Neural cell (in vitro differentiated cells): Measurements from ENCODE around the gene EXOC6B. TPM values are rescaled to one million over a fixed set of nuclear protein-coding genes. Genes with fewer than 3 reads are reported as not detected.

Source experiments
- H2AFZ ChIP-seq: fragments of 200-600, 300-800 bp; sonication (generic), shearing (Covaris generic); 2 replicates; pipeline ENCODE4 v1.6.0; 2014; ENCODE audit warnings: low read depth, mild to moderate bottlenecking, antibody characterized with exemption, low read length, moderate library complexity
- H3F3A ChIP-seq: fragments of 200-600 bp; shearing (Covaris generic); 2 replicates; pipeline ENCODE4 v1.6.1; 2016; ENCODE audit warnings: mild to moderate bottlenecking, moderate library complexity, mixed read lengths, antibody characterized with exemption, low read length; ENCODE audit not compliant: insufficient read depth, poor library complexity, severe bottlenecking
- H3K27ac ChIP-seq: fragments of 200-600, 300-800 bp; sonication (generic), shearing (Covaris generic); 2 replicates; pipeline ENCODE4 v1.5.1; 2014; ENCODE audit warnings: mild to moderate bottlenecking, low read length, moderate library complexity
- H3K27me3 ChIP-seq: fragments of 300-800, 200-600 bp; sonication (generic), shearing (Covaris generic); 2 replicates; pipeline ENCODE4 v1.6.0; 2014; ENCODE audit warnings: mild to moderate bottlenecking, low read depth, low read length, moderate library complexity; ENCODE audit not compliant: insufficient read depth
- H3K36me3 ChIP-seq: fragments of 300-800, 200-600 bp; sonication (generic), shearing (Covaris generic); 2 replicates; pipeline ENCODE4 v1.5.1; 2014; ENCODE audit warnings: mild to moderate bottlenecking, antibody characterized with exemption, low read length, moderate library complexity; ENCODE audit not compliant: insufficient read depth
- H3K4me2 ChIP-seq: fragments of 300-800, 200-600 bp; sonication (generic), shearing (Covaris generic); 2 replicates; pipeline ENCODE4 v1.6.0; 2014; ENCODE audit warnings: mild to moderate bottlenecking, low read length
- H3K4me3 ChIP-seq: fragments of 300-800, 200-600 bp; sonication (generic), shearing (Covaris generic); 2 replicates; pipeline ENCODE4 v1.5.1; 2014; ENCODE audit warnings: mild to moderate bottlenecking, low read length, moderate library complexity
- H3K79me2 ChIP-seq: fragments of 200-600 bp; shearing (Covaris generic); replicated peaks from 2 replicates; pipeline ENCODE4 v1.6.0; 2014; ENCODE audit warnings: mild to moderate bottlenecking, low read length, moderate library complexity; ENCODE audit not compliant: insufficient read depth
- H3K9ac ChIP-seq: fragments of 300-800, 200-600 bp; sonication (generic), shearing (Covaris generic); 2 replicates; pipeline ENCODE4 v1.6.1; 2016; ENCODE audit warnings: mild to moderate bottlenecking, low read length, mixed read lengths
- H3K9me2 ChIP-seq: fragments of 200-600 bp; shearing (Covaris generic); 2 replicates; pipeline ENCODE4 v1.6.1; 2016; ENCODE audit warnings: mild to moderate bottlenecking, low read length, mixed read lengths; ENCODE audit not compliant: insufficient read depth
- H3K9me3 ChIP-seq: fragments of 200-600, 300-800 bp; sonication (generic), shearing (Covaris generic); 2 replicates; pipeline ENCODE4 v1.6.1; 2016; ENCODE audit warnings: mild to moderate bottlenecking, mixed run types, low read length, moderate library complexity, mixed read lengths
- H4K20me1 ChIP-seq: fragments of 200-600 bp; shearing (Covaris generic); 2 replicates; pipeline ENCODE4 v1.6.1; 2016; ENCODE audit warnings: mild to moderate bottlenecking, mixed run types; ENCODE audit not compliant: insufficient read depth
- CTCF ChIP-seq: fragments of 450-650 bp; IDR thresholded peaks from 2 replicates; pipeline ENCODE4 v1.5.1; 2014; ENCODE audit warnings: antibody characterized with exemption, mild to moderate bottlenecking, moderate library complexity; ENCODE audit not compliant: poor library complexity, severe bottlenecking
- EP300 ChIP-seq: fragments of 450-650 bp; conservative IDR thresholded peaks from 2 replicates; pipeline ENCODE4 v1.6.1; 2014; ENCODE audit warnings: antibody characterized with exemption, mild to moderate bottlenecking, moderate library complexity; ENCODE audit not compliant: poor library complexity, severe bottlenecking
- EZH2 ChIP-seq: fragments of 200-600, 300-800 bp; shearing (Covaris generic), sonication (generic); IDR thresholded peaks from 2 replicates; pipeline ENCODE4 v1.6.1; 2014; ENCODE audit warnings: antibody characterized with exemption, low read length, borderline replicate concordance, mild to moderate bottlenecking; ENCODE audit not compliant: insufficient read depth, poor library complexity, severe bottlenecking
- MXI1 ChIP-seq: fragments of 450-650 bp; conservative IDR thresholded peaks from 2 replicates; pipeline ENCODE4 v1.6.1; 2014; ENCODE audit warnings: antibody characterized with exemption, mild to moderate bottlenecking; ENCODE audit not compliant: poor library complexity, severe bottlenecking
- POLR2AphosphoS5 ChIP-seq: IDR thresholded peaks from 2 replicates; pipeline ENCODE4 v1.6.1; 2012
- RAD21 ChIP-seq: fragments of 450-650 bp; conservative IDR thresholded peaks from 2 replicates; pipeline ENCODE4 v1.6.1; 2014; ENCODE audit warnings: antibody characterized with exemption, mild to moderate bottlenecking, moderate library complexity
- SMC3 ChIP-seq: fragments of 450-650 bp; conservative IDR thresholded peaks from 2 replicates; pipeline ENCODE4 v1.6.1; 2014; ENCODE audit warnings: antibody characterized with exemption, mild to moderate bottlenecking, moderate library complexity; ENCODE audit not compliant: poor library complexity
- TAF1 ChIP-seq: IDR thresholded peaks from 2 replicates; pipeline ENCODE4 v1.6.1; 2012; ENCODE audit warnings: low read depth
- polyA plus RNA-seq: library from polyadenylated mRNA; depleted of rRNA; stranded (reverse); fragments of >200 nt; gene quantifications from 2 replicates; pipeline ENCODE4 v1.2.3, GENCODE V29; 2014
- TF ChIP-seq, protein P1 (sequence below): IDR thresholded peaks from 2 replicates; pipeline ENCODE4 v1.6.1; 2012; ENCODE audit warnings: borderline replicate concordance

EXOC6B gene
- polyA plus RNA-seq, 1 donor from 2014 or later, result 23.4 TPM

- H3F3A ChIP-seq, result no peaks in the 10 kb centered on the region
- H3K9me2 ChIP-seq, result no peaks in the 10 kb centered on the region
- no peak overlapping the region for H3K9ac ChIP-seq
- H3K4me2 ChIP-seq, result no peak overlapping the region
- H3K79me2 ChIP-seq, result no peaks in the 10 kb centered on the region
- H3K27me3 ChIP-seq, result no peaks in the 10 kb centered on the region
- no peak overlapping the region for H2AFZ ChIP-seq
- no peaks in the 10 kb centered on the region for H3K36me3 ChIP-seq
- no peak overlapping the region for H3K4me3 ChIP-seq
- TF ChIP-seq RAD21, result no peak
- TF ChIP-seq SMC3, result no peak
- no peak for TF ChIP-seq EZH2
- no peak for TF ChIP-seq CTCF
- no peak for TF ChIP-seq MXI1
- no peak for TF ChIP-seq POLR2AphosphoS5
- TF ChIP-seq, protein P1, sequence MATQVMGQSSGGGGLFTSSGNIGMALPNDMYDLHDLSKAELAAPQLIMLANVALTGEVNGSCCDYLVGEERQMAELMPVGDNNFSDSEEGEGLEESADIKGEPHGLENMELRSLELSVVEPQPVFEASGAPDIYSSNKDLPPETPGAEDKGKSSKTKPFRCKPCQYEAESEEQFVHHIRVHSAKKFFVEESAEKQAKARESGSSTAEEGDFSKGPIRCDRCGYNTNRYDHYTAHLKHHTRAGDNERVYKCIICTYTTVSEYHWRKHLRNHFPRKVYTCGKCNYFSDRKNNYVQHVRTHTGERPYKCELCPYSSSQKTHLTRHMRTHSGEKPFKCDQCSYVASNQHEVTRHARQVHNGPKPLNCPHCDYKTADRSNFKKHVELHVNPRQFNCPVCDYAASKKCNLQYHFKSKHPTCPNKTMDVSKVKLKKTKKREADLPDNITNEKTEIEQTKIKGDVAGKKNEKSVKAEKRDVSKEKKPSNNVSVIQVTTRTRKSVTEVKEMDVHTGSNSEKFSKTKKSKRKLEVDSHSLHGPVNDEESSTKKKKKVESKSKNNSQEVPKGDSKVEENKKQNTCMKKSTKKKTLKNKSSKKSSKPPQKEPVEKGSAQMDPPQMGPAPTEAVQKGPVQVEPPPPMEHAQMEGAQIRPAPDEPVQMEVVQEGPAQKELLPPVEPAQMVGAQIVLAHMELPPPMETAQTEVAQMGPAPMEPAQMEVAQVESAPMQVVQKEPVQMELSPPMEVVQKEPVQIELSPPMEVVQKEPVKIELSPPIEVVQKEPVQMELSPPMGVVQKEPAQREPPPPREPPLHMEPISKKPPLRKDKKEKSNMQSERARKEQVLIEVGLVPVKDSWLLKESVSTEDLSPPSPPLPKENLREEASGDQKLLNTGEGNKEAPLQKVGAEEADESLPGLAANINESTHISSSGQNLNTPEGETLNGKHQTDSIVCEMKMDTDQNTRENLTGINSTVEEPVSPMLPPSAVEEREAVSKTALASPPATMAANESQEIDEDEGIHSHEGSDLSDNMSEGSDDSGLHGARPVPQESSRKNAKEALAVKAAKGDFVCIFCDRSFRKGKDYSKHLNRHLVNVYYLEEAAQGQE, result no peak
- no peak for TF ChIP-seq TAF1
- TF ChIP-seq EP300, result no peak
- H3K27ac ChIP-seq, result no peak overlapping the region
- H4K20me1 ChIP-seq, result no peaks in the 10 kb centered on the region
- no peaks in the 10 kb centered on the region for H3K9me3 ChIP-seq
These were observed 632.1 kb downstream of the EXOC6B start for GRCh38 chr2:72193723-72194122.

DNA sequence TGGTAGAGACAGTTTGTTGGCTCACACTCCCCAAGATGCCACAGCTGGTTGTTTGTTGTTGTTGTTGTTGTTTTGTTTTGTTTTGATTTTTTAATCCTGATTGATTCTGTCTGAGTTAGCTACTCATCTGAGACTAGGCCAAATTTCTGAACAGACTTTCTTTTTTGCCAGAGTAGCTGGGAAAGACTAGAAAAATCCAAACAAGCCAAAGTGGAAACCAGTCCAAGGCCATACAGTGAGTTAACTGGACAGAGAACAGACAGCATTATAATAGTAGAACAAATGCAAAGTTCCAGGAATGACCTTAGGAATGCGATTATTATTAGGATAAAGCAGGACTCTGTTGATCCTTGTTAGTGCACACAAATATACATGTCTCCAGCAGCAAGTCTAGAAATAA, 634.4 kb downstream of the EXOC6B start:
- H3K79me2 ChIP-seq, result no peaks in the 10 kb centered on the region
- no peaks in the 10 kb centered on the region for H3K36me3 ChIP-seq
- H3K9me2 ChIP-seq, result no peaks in the 10 kb centered on the region
- no peak overlapping the region for H3K9ac ChIP-seq
- H3K4me3 ChIP-seq, result no peak overlapping the region
- no peaks in the 10 kb centered on the region for H3F3A ChIP-seq
- H3K27me3 ChIP-seq, result no peaks in the 10 kb centered on the region
- TF ChIP-seq POLR2AphosphoS5 (no peak), RAD21 (no peak), CTCF (no peak), SMC3 (no peak), TAF1 (no peak), EZH2 (no peak), EP300 (no peak), MXI1 (no peak)
- TF ChIP-seq, protein P1, result no peak
- no peak overlapping the region for H3K4me2 ChIP-seq
- H3K27ac ChIP-seq, result no peak overlapping the region
- no peak overlapping the region for H2AFZ ChIP-seq
- H3K9me3 ChIP-seq, result no peaks in the 10 kb centered on the region
- no peaks in the 10 kb centered on the region for H4K20me1 ChIP-seq
